T1000 (cell line): ENCODE results near the gene CDH15.
"Not testable (repeated sequence)": the region's sequence is repeated elsewhere in the genome, so short reads cannot be mapped to it uniquely, and the experiment has no call there.

Experiments
- DNase-seq: peaks from one replicate; lab custom pipeline; 2025; ENCODE audit warnings: mixed read lengths; lab: John Stamatoyannopoulos, UW

CDH15 gene

DNA sequence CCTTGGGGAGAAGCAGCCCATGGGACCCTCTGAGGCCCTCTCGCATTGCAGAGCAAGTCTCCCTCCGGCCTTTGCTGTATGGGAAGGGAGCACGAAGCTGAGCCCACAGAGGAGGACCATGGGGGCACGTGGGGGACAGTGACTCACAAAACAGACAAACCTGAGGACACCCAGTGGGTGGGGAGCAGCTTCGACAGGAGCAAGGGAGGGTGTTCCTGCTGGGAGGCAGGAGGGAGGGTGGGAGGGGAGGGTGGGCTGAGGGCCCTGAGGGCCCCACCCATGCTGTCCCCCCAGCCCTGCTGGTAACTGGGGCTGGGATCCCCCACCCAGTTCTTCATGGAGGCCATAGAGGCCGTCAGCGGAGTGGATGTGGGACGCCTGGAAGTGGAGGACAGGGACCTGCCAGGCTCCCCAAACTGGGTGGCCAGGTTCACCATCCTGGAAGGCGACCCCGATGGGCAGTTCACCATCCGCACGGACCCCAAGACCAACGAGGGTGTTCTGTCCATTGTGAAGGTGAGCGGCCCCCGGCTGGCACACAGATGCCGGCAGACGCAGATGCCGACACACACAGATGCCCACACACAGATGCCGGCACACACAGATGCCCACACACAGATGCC is 16.3 kb downstream of the CDH15 start:
- DNase-seq, result no peak

DNA sequence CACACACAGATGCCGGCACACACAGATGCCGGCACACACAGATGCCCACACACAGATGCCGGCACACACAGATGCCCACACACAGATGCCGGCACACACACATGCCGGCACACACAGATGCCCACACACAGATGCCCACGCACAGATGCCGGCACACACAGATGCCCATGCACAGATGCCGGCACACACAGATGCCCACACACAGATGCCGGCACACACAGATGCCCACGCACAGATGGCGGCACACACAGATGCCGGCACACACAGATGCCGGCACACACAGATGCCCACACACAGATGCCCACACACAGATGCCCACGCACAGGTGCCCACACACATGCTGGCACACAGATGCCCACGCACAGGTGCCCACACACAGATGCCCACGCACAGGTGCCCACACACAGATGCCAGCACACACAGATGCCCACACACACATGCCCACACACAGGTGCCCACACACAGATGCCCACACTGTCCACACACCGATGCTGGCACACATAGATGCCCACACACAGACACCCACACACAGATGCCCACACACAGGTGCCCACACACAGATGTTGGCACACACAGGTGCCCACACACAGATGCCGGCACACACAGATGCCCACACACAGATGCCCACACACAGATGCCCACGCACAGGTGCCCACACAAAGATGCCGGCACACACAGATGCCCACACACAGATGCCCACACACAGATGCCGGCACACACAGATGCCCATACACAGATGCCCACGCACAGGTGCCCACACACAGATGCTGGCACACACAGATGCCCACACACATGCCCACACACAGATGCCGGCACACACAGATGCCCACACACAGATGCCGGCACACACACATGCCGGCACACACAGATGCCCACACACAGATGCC is 17.2 kb downstream of the CDH15 start:
- DNase-seq, result not testable (repeated sequence)

GRCh38 chr16:89189358-89190025 is 17.9 kb downstream of the CDH15 start:
- DNase-seq, result no peak

GRCh38 chr16:89190150-89190958 is 18.8 kb downstream of the CDH15 start:
- no peak for DNase-seq

DNA sequence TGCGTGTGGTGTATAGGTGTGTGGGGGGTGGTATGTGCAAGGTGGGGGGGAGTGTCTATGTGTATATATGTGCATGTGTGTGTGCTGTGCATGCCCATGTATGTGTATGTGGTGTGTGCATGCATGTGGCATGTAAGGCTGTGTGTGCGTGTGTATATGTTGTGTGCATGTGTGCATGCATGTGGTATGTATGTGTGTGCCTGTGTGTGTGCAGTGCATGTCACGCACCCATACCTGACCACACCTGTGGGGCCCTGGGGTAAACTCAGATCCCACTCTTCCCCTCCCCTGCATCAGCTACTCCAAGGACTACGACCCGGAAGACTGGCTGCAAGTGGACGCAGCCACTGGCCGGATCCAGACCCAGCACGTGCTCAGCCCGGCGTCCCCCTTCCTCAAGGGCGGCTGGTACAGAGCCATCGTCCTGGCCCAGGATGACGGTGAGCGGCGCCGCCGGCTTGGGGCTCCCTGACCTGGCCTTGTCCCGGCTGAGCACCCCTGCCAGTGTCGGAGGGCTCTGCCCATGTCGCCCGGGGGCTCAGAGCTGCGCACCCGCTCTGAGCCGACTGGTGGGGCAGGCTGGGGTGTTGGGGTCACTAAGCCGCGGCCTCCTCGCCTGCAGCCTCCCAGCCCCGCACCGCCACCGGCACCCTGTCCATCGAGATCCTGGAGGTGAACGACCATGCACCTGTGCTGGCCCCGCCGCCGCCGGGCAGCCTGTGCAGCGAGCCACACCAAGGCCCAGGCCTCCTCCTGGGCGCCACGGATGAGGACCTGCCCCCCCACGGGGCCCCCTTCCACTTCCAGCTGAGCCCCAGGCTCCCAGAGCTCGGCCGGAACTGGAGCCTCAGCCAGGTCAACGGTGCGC is 19.7 kb downstream of the CDH15 start:
- no peak for DNase-seq

DNA sequence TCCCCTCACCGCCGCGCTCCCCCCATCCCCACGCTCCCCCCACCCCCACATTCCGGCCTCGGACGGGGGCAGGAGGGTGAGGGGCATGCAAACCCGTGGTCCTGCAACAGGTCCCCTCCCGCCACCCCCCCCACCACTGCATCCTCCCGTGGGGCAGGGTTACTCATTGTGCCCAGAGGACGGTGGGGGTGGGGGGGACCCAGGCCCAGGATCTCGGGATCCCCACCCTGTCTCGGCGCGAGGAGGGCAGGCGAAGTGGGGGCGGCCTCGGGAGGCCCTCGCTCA is 20.3 kb downstream of the CDH15 start:
- DNase-seq, result no peak

GRCh38 chr16:89192186-89192955 is 20.8 kb downstream of the CDH15 start:
- peak; percentile 86 for DNase-seq

DNA sequence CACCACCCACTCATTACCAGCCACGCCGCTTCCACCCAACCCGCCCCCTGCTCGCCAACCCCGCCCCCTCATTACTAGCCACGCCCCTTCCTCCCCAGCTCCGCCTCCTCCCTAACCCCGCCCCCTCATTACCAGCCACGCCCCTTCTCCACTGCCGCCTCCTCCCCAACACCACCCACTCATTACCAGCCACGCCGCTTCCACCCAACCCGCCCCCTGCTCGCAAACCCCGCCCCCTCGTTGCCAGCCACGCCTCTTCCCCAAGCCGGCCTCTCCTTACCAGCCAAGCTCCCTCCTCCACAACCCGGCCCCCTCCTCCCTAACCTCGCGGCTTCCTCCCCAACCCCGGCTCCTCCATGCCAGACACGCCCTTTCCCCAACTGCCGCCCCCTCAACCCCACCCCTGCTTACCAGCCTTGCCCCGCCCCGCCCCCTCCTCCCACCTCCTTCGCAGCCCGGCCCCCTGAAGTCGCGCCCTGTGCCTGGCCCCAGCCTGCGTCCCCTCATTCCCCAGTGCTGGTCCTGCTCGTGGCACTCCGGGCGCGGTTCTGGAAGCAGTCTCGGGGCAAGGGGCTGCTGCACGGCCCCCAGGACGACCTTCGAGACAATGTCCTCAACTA is 21.5 kb downstream of the CDH15 start:
- DNase-seq, result peak; percentile 80

GRCh38 chr16:89193576-89194293 is 22.2 kb downstream of the CDH15 start:
- DNase-seq, result no peak

GRCh38 chr16:89194340-89195311 is 23.1 kb downstream of the CDH15 start:
- DNase-seq, result no peak

- no peak for DNase-seq
Measured at GRCh38 chr16:89195521-89196171, 24.1 kb downstream of the CDH15 start.

DNA sequence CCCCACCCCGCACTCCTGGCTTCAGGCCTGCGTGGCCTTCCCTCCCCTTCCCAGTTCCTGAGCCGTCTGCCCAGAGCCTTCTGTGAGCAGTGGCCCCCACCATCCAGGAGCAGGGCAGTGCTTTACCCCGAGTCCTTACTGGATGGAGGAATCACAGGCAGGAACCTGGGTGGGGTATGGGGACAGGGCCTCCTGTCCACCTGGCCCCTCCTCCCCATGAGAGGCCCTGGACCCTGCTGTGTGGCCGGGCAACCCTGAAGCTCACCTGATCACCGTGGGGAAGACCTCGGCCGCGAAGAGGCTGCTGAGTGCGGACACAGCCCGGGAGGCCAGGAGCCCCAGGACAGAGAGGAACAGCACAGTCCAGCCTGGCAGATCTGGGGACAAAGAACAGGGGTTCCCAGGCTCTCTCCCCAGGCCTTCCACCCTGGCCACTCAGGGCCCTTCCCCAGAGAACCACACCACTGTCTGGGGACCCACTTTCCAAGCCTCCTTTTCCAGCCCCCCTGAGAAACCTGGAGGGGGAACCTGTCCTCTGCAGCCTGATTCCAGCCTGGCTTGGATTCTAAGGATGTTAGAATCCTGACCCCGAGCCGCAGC is 25.6 kb downstream of the CDH15 start:
- DNase-seq, result no peak

DNA sequence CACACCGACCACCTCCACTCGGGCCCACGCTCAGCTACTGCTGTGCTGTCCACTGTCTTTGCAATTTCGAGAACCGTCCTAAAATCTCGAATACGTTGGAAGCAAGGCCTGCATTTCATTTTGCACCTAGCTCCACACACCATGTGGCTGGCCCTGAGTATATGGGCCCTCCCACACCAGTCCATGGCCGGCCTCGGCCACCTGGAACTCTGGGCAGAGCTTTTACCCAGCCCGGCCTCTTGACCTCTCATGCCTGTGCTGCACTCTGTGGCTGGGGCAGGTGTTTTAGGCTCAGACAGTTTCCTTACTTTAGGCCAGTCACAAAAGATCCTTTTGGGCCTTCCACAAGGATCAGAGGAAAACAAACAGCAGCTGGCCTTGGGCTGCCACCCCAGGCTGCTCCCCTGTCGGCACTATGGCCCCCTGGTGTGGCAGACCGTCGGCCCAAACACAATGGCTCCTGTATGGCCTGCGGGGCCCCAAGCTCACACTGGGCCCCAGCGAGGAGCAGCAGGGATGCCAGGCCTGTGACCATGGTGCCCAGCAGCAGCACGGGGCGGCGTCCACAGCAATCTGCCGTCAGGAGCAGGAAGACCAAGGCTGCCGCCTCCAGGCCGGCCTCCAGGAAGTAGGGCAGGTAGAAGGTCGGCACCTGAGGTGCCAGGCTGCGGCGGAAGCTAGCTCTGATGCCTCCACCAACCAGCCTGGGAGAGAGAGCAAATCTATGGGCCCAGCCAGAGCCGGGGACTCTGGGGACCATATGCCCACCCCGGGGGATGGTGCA is 26.3 kb downstream of the CDH15 start:
- DNase-seq, result no peak

DNA sequence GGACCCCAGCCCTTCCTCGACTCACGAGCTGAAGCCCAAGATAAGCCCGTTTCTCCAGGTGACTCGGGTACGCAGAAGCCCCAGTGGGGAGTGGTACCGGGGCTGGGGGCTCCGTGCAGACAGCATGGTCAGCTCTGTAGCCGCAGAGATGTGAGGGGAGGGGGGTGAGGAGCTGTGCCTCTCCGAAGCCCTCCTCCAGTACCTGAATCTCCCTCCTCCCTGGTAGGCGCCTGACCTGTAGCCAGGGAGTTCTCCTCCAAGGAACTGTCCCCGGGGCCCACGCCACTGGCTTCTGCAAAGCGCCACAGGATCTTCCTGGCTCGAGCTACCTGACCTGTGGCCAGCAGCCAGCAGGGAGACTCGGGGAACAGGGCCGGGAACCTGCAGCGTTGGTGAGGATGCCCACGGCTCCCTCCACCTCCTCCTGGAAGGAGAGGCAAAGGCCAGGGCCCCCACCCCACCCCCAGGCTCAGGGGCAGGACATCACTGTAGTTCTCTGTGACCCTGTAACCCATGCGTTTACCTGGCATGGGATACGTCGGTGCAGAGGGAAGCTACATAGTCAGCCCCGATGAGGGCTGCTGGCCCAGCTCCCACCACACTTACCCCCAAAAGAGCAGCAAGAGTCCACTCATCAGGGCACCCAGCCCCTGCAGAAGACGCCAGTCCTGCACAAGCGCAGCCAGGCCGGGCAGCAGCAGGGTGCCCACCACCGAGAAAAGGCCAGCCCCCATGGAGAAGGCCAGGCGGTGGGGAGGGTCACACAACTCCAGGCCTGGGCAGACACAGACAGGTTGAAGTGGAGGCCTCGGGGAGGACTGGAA is 27.1 kb downstream of the CDH15 start:
- no peak for DNase-seq
